Heart right ventricle (tissue), 16 donors: ENCODE data around the gene CLEC4G. TPM values are rescaled to one million over a fixed set of nuclear protein-coding genes. Genes with fewer than 3 reads are reported as not detected.

Experiments used
- ATAC-seq, 8 donors: fragments of 200-7000 bp; cut with Tn5 transposase; one replicate each; pipeline ENCODE4 v1.9.1; 2020; ENCODE audit warnings: mild to moderate bottlenecking in 8 of 8, moderate library complexity in 8 of 8, moderate number of reproducible peaks in 1 of 8
- DNase-seq, 2 donors: peaks; one replicate each; pipeline ENCODE4 v3.0.0-alpha.2; 2020
- H3K27ac ChIP-seq, 10 donors: fragments of 200-600 bp; sonication (generic) in 2 of 10; one replicate each; pipeline versions ENCODE4 v1.5.0 to v1.8.0; 2020 to 2022; ENCODE audit warnings: mild to moderate bottlenecking in 3 of 10
- H3K27me3 ChIP-seq, 7 donors: fragments of 200-600 bp; one replicate each; pipeline ENCODE4 v1.8.0; 2021 to 2022; ENCODE audit warnings: mild to moderate bottlenecking in 2 of 7
- H3K36me3 ChIP-seq, 9 donors: fragments of 200-600 bp; sonication (generic) in 1 of 9; one replicate each; pipeline versions ENCODE4 v1.5.0 to v1.8.0; 2020 to 2022; ENCODE audit warnings: mild to moderate bottlenecking in 2 of 9
- H3K4me1 ChIP-seq, 9 donors: fragments of 200-600 bp; sonication (generic) in 1 of 9; one replicate each; pipeline versions ENCODE4 v1.5.0 to v1.8.0; 2020 to 2022; ENCODE audit warnings: mild to moderate bottlenecking in 4 of 9
- H3K4me3 ChIP-seq, 10 donors: fragments of 200-600 bp; sonication (generic) in 2 of 10; one replicate each; pipeline versions ENCODE4 v1.5.0 to v1.8.0; 2020 to 2022; ENCODE audit warnings: mild to moderate bottlenecking in 7 of 10, moderate library complexity in 2 of 10
- H3K9me3 ChIP-seq, 11 donors: fragments of 200-600 bp in 10 of 11; sonication (generic) in 2 of 11; one replicate each; pipeline versions ENCODE4 v1.5.0 to v1.8.0; 2013 to 2022; ENCODE audit warnings: mild to moderate bottlenecking in 2 of 11, control low read depth in 1 of 11, moderate library complexity in 1 of 11
- WGBS, 2 donors: extraction: QIAGEN DNeasy Blood & Tissue Kit; methylation state at CpG; one replicate each; pipeline ENCODE4 v1.1.7; 2013; ENCODE audit warnings: inconsistent platforms in 1 of 2; 5-methylcytosine and 5-hydroxymethylcytosine counted together
- intact Hi-C, 10 donors: fragments of 100-400 bp; cut with DNase I; formaldehyde crosslinking; loops; one replicate each; pipeline versions ENCODE4 v1.11.1 to v1.14.2; 2022
- polyA plus RNA-seq, 2 donors: library from polyadenylated mRNA; stranded (reverse); fragments of 200-250 nt; gene quantifications; one replicate each; pipeline ENCODE4 v1.2.3, GENCODE V29; 2013
- total RNA-seq, 10 donors: library from RNA; stranded (reverse); fragmentation: NEBNext Ultra II Directional in 3 of 10; extraction: Animal tissue kit (Norgen Biotek cat#: 25700) in 3 of 10; gene quantifications; one replicate each; pipeline versions ENCODE4 v1.2.1 to v1.2.4, GENCODE V29; 2021 to 2023
- TF ChIP-seq, protein P1 (sequence below), 9 donors: fragments of 200-600 bp; sonication (generic) in 2 of 9; IDR thresholded peaks; one replicate each; pipeline versions ENCODE4 v1.5.0 to v1.8.0; 2021 to 2022; ENCODE audit warnings: antibody characterized with exemption in 9 of 9, mild to moderate bottlenecking in 5 of 9, moderate library complexity in 1 of 9
- donor health status: Arrhythmogenic right ventricular cardiomyopathy.
- donor health status: ischemic (EF 13 %, LVEDD 7.1; RV severe dilation, severe dysfunction).
- donor health status: healthy with polysubstance abuse.
- donor health status: DM: no; HTN: yes; CAD: no.
- donor health status: DM: no; HTN: no; CAD: no.
- donor health status: ischemic (EF 25% LVEDD 6.9; RV normal size, moderate dysfunction).
- donor health status: ischemic (EF 25% LVEDD 5.7; RV mildly dilated, moderate dysfunction).
- donor health status: healthy.
- donor health status: DM: yes; HTN: yes; CAD: no.
- donor health status: Ischemic cardiomyopathy.
- donor health status: ischemic (EF 35%, LVEDD 5.7; RV mildly dilated, moderate dysfunction).
- donor health status: nonischemic (EF 11% LVEDD 7.7; RV severe dilation, severe dysfunction).
- donor health status: DM: yes; HTN: yes; CAD: no.
- donor health status: PGD.
- donor health status: ischemic (EF 29% LVEDD 5.4; RV normal size, mild dysfunction).
- donor health status: nonischemic (EF 23%, LVEDD 6.1; RV moderate dilation, normal function).

The CLEC4G gene
- total and polyA plus RNA-seq, 12 donors: 0.20 to 4.2 (median 0.73) TPM; not detected in 3

DNA sequence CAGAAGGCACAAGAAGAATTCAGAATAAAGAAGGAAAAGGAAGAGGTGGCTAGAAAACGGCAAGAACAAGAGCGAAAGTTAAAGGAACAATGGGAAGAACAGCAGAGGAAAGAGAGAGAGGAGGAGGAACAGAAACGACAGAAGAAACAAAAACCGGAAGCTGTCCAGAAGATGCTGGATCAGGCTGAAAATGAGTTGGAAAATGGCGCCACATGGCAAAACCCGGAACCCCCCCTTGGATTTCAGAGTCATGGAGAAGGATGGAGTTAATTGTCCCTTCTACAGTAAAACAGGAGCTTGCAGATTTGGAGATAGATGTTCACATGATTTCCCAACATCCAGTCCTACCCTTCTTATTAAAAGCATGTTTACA, 8.8 kb upstream of the CLEC4G start:
- peaks cover 0 to 7% (median 0%) of the 10 kb centered on the region in 9 donors for H3K4me1 ChIP-seq
- ATAC-seq (no peak), DNase-seq (no peak)
- TF ChIP-seq, protein P1, sequence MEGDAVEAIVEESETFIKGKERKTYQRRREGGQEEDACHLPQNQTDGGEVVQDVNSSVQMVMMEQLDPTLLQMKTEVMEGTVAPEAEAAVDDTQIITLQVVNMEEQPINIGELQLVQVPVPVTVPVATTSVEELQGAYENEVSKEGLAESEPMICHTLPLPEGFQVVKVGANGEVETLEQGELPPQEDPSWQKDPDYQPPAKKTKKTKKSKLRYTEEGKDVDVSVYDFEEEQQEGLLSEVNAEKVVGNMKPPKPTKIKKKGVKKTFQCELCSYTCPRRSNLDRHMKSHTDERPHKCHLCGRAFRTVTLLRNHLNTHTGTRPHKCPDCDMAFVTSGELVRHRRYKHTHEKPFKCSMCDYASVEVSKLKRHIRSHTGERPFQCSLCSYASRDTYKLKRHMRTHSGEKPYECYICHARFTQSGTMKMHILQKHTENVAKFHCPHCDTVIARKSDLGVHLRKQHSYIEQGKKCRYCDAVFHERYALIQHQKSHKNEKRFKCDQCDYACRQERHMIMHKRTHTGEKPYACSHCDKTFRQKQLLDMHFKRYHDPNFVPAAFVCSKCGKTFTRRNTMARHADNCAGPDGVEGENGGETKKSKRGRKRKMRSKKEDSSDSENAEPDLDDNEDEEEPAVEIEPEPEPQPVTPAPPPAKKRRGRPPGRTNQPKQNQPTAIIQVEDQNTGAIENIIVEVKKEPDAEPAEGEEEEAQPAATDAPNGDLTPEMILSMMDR (IDR thresholded peaks at IDR 0.05): no peak
- peak overlapping the region in 1 of 10 donors; percentile 78 for H3K27ac ChIP-seq
- intact Hi-C loops: no loop called here
- WGBS, 2 donors: 78 to 79% methylated on average over 6 of the region's 6 CpGs
- H3K27me3 ChIP-seq: peaks cover 0 to 25% (median 7%) of the 10 kb centered on the region in 7 donors
- H3K4me3 ChIP-seq: no peak overlapping the region
- H3K9me3 ChIP-seq: no peaks in the 10 kb centered on the region
- no peaks in the 10 kb centered on the region for H3K36me3 ChIP-seq

GRCh38 chr19:7739801-7740681, 8.1 kb upstream of the CLEC4G start:
- Histone ChIP-seq H3K4me1 (peaks cover 0 to 7% (median 0%) of the 10 kb centered on the region in 9 donors), H3K27me3 (peaks cover 0 to 23% (median 7%) of the 10 kb centered on the region in 7 donors), H3K27ac (peak overlapping the region in 1 of 10 donors; percentile 78), H3K36me3 (no peaks in the 10 kb centered on the region), H3K9me3 (no peaks in the 10 kb centered on the region), H3K4me3 (no peak overlapping the region)
- DNase-seq: no peak
- intact Hi-C loops: no loop called here
- TF ChIP-seq, protein P1 (IDR thresholded peaks at IDR 0.05): no peak
- peak in 1 of 8 donors; percentile 34 for ATAC-seq
- 78 to 82% methylated on average over 19 of the region's 19 CpGs for WGBS, 2 donors

DNA sequence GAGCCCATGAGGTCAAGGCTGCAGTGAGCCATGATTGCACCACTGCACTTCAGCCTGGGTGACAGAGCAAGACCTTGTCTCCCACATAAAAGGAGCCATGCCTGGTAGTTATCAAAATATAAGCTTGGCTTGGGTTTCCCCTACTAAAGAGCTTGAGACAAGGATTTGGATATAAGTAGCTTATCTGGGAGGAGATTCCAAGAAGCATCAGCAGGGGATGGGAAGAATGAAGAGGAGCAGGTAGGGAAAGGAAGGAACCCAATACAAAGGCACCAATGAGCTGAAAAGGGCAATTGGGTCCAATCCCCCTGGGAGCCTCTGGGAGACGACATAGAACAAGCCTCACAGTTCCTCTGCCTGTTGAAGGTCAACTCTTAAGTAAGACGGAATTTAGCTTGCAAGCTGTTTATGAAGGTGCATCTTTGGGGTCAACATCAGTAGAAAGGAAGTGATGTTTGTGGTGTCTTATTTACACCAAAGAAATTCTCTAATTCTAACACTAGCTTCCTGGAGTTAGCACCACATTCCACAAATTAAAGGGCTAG, 7.4 kb upstream of the CLEC4G start:
- peak overlapping the region in 2 of 10 donors; percentile 10 to 78 for H3K27ac ChIP-seq
- peak in 2 of 8 donors; percentile 25 to 38 for ATAC-seq

GRCh38 chr19:7738023-7738422, 6.1 kb upstream of the CLEC4G start:
- ATAC-seq: no peak
- intact Hi-C loops: no loop called here

More for the DNA sequence above, 7.4 kb upstream of the CLEC4G start:
- H3K27me3 ChIP-seq: peaks cover 0 to 22% (median 6%) of the 10 kb centered on the region in 7 donors
- H3K4me1 ChIP-seq: peaks cover 0 to 14% (median 0%) of the 10 kb centered on the region in 9 donors
- H3K4me3 ChIP-seq: no peak overlapping the region
- H3K36me3 ChIP-seq: no peaks in the 10 kb centered on the region
- TF ChIP-seq, protein P1 (IDR thresholded peaks at IDR 0.05): no peak
- H3K9me3 ChIP-seq: no peaks in the 10 kb centered on the region
- 41 to 57% methylated on average over 2 of the region's 2 CpGs for WGBS, 2 donors
- DNase-seq: no peak
- intact Hi-C loops: no loop called here

More at GRCh38 chr19:7738023-7738422, 6.1 kb upstream of the CLEC4G start:
- 75 to 83% methylated on average over 7 of the region's 7 CpGs for WGBS, 2 donors
- H3K9me3 ChIP-seq: no peaks in the 10 kb centered on the region
- H3K27me3 ChIP-seq: peaks cover 0 to 30% (median 6%) of the 10 kb centered on the region in 7 donors
- no peak overlapping the region for H3K4me3 ChIP-seq
- no peak for DNase-seq
- no peak overlapping the region for H3K27ac ChIP-seq
- H3K4me1 ChIP-seq: peaks cover 0 to 15% (median 0%) of the 10 kb centered on the region in 9 donors
- no peaks in the 10 kb centered on the region for H3K36me3 ChIP-seq
- TF ChIP-seq, protein P1 (IDR thresholded peaks at IDR 0.05): no peak
